Endothelial cell of umbilical vein (primary cell): ENCODE measurements around the gene ARL3. TPM values are rescaled to one million over a fixed set of nuclear protein-coding genes. Genes with fewer than 3 reads are reported as not detected.

Source experiments
- BruUV-seq: library from RNA; stranded (reverse); fragments of 400-500 nt; replicated peaks from 2 replicates; lab custom pipeline; 2021; lab: Mats Ljungman, UMichigan
- CTCF ChIA-PET: fragments of 300-600, 350-600 bp; sonication (Branson Sonifier 250); formaldehyde crosslinking; loops from one replicate; lab custom pipeline; 2021; ENCODE audit warnings: antibody characterized with exemption, inconsistent platforms; lab: Charles Lee
- POLR2A ChIA-PET: fragments of 300-600, 350-600 bp; sonication (Branson Sonifier 250); formaldehyde crosslinking; loops from one replicate; lab custom pipeline; 2021; ENCODE audit warnings: antibody characterized with exemption, inconsistent platforms; lab: Charles Lee
- DNase-seq: peaks from one replicate; pipeline ENCODE4 v3.0.0-alpha.2; 2011; ENCODE audit warnings: low read depth, low spot score
- FAIRE-seq: peaks from 2 replicates; lab custom pipeline; 2011; peaks lifted over from hg19 to GRCh38; lab: Jason Lieb, UNC
- H2AFZ ChIP-seq: 2 replicates; pipeline ENCODE4 v1.6.0; 2012; ENCODE audit warnings: low read depth, low read length, control low read depth, inconsistent platforms
- H3K27ac ChIP-seq: 2 replicates; pipeline ENCODE4 v1.5.1; 2011; ENCODE audit warnings: low read depth, mild to moderate bottlenecking, control low read depth, low read length, moderate library complexity; ENCODE audit not compliant: insufficient read depth
- H3K27me3 ChIP-seq, 2 experiments: 2 replicates each; pipeline versions ENCODE4 v1.6.0 to v1.6.1; 2011; ENCODE audit warnings: low read length in 2 of 2, mixed read lengths in 1 of 2; ENCODE audit not compliant: control insufficient read depth in 2 of 2, insufficient read depth in 2 of 2
- H3K36me3 ChIP-seq, 2 experiments: 2 replicates in 1 of 2; 3 replicates in 1 of 2; pipeline ENCODE4 v1.5.1; 2011; ENCODE audit warnings: low read length in 2 of 2, mild to moderate bottlenecking in 1 of 2, moderate library complexity in 1 of 2; ENCODE audit not compliant: control insufficient read depth in 2 of 2, insufficient read depth in 2 of 2; ENCODE audit errors: extremely low read depth in 1 of 2
- H3K4me1 ChIP-seq: 3 replicates; pipeline ENCODE4 v1.5.1; 2011; ENCODE audit warnings: mild to moderate bottlenecking, low read length; ENCODE audit not compliant: control insufficient read depth, insufficient read depth; ENCODE audit errors: extremely low read depth
- H3K4me2 ChIP-seq: 2 replicates; pipeline ENCODE4 v1.6.1; 2011; ENCODE audit warnings: low read length, control low read depth, mixed read lengths; ENCODE audit not compliant: insufficient read depth
- H3K4me3 ChIP-seq, 3 experiments: fragments of 200-600 bp in 1 of 3; sonication (generic), shearing (Covaris generic) in 1 of 3; replicated peaks in 1 of 3; 2 replicates each; pipeline ENCODE4 v1.5.1; 2011 to 2016; ENCODE audit warnings: control low read depth in 3 of 3, low read length in 3 of 3, mild to moderate bottlenecking in 2 of 3, inconsistent platforms in 1 of 3, low read depth in 1 of 3, moderate library complexity in 1 of 3; ENCODE audit not compliant: insufficient read depth in 1 of 3
- H3K79me2 ChIP-seq: 2 replicates; pipeline ENCODE4 v1.6.0; 2012; ENCODE audit warnings: low read length, inconsistent platforms; ENCODE audit not compliant: control insufficient read depth, insufficient read depth
- H3K9ac ChIP-seq: replicated peaks from 2 replicates; pipeline ENCODE3; 2011; ENCODE audit warnings: low read length, control low read depth; ENCODE audit not compliant: insufficient read depth; ENCODE audit errors: extremely low read depth
- H3K9me1 ChIP-seq: replicated peaks from 3 replicates; pipeline ENCODE4 v1.6.0; 2011; ENCODE audit warnings: mild to moderate bottlenecking, low read length; ENCODE audit not compliant: control insufficient read depth, insufficient read depth; ENCODE audit errors: extremely low read depth
- H3K9me3 ChIP-seq: replicated peaks from 2 replicates; pipeline ENCODE4 v1.5.1; 2012; ENCODE audit warnings: low read length, inconsistent platforms; ENCODE audit not compliant: control insufficient read depth, insufficient read depth
- H4K20me1 ChIP-seq: replicated peaks from 2 replicates; pipeline ENCODE3; 2011; ENCODE audit warnings: mild to moderate bottlenecking, low read length; ENCODE audit not compliant: control insufficient read depth, insufficient read depth; ENCODE audit errors: extremely low read depth
- EZH2 ChIP-seq: IDR thresholded peaks from 2 replicates; pipeline ENCODE4 v1.6.1; 2012; ENCODE audit warnings: borderline replicate concordance, low read depth, mild to moderate bottlenecking, moderate library complexity, low read length, inconsistent platforms; ENCODE audit not compliant: severe bottlenecking
- GATA2 ChIP-seq: IDR thresholded peaks from 2 replicates; pipeline ENCODE4 v1.7.0; 2011; ENCODE audit warnings: low read depth, mild to moderate bottlenecking, moderate library complexity, mixed read lengths, low read length; ENCODE audit not compliant: insufficient read length, insufficient read depth
- MAX ChIP-seq: IDR thresholded peaks from 2 replicates; pipeline ENCODE4 v1.6.1; 2011; ENCODE audit not compliant: insufficient read depth, insufficient read length
- MYC ChIP-seq: IDR thresholded peaks from one replicate; pipeline ENCODE4 v1.6.1; 2011; ENCODE audit warnings: mild to moderate bottlenecking, low read depth, low read length
- POLR2A ChIP-seq: IDR thresholded peaks from 2 replicates; pipeline ENCODE4 v1.6.1; 2012; ENCODE audit warnings: low read depth, mild to moderate bottlenecking, control low read depth, low read length
- POLR2AphosphoS5 ChIP-seq: IDR thresholded peaks from 2 replicates; pipeline ENCODE4 v1.6.1; 2012; ENCODE audit warnings: low read depth, mild to moderate bottlenecking, control low read depth, low read length, moderate library complexity; ENCODE audit not compliant: insufficient read depth
- dilution Hi-C: fragments of 300-500 bp; cut with MboI; formaldehyde crosslinking; loops from one replicate; pipeline ENCODE4 v1.15.0; 2019; ENCODE audit warnings: low sequenced_read_pairs; ENCODE audit not compliant: extremely low pct_ligation_motif_present
- intact Hi-C: fragments of 100-400 bp; cut with micrococcal nuclease; formaldehyde crosslinking; loops from one replicate; pipeline ENCODE4 v1.10.0; 2022
- polyA plus RNA-seq, 4 experiments: library from polyadenylated mRNA; depleted of rRNA in 3 of 4; stranded (reverse) in 3 of 4; unstranded in 1 of 4; fragments of >200 nt; gene quantifications; 2 replicates each; pipeline versions ENCODE4 v1.2.1 to v1.2.3, GENCODE V29; 2011 to 2012; ENCODE audit warnings: missing spikeins in 1 of 4
- total RNA-seq: library from RNA; stranded (reverse); gene quantifications from 2 replicates; pipeline ENCODE4 v1.2.3, GENCODE V29; 2021
- TF ChIP-seq, protein P1 (sequence below), 2 donors: IDR thresholded peaks; 1 replicate in 1 of 2; 2 replicates in 1 of 2; pipeline ENCODE4 v1.5.1; 2011; ENCODE audit warnings: low read length in 2 of 2, mild to moderate bottlenecking in 2 of 2, moderate library complexity in 2 of 2, control low read depth in 1 of 2, inconsistent platforms in 1 of 2, low read depth in 1 of 2; ENCODE audit not compliant: insufficient read depth in 1 of 2; ENCODE audit errors: extremely low read depth in 1 of 2

Gene ARL3
- total and polyA plus RNA-seq, 2 donors (not counting 3 experiments of a cell fraction or from before 2014, with no cell fraction given) = 6.6 to 11.0 TPM

DNA sequence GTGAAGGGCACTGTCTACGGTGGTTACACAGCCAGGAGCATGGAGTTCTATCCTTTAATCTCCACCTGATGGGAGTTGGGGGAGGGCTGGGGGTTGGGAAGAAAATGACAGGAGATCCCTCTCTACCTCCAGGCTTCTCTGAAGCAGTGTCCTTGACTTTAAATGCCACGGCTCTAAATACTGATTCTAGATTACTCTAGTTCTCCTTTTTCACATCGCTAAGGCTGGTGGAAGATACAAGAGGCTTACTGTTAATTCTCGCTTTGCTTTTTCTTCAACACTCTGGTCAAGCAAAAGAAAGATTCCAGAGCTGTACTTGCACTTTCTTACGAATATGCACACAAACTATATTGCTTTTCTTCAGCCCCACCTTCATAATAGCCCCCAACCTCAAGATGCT lies 30.5 kb downstream of the ARL3 start:
- no peak overlapping the region for H3K27ac ChIP-seq
- no peaks in the 10 kb centered on the region for H3K4me1 ChIP-seq
- H3K9ac ChIP-seq = no peak overlapping the region
- H2AFZ ChIP-seq = no peak overlapping the region
- no peak overlapping the region for H3K4me2 ChIP-seq
- no TSS peak for BruUV-seq
- H3K36me3 ChIP-seq = peaks cover 0 to 5% of the 10 kb centered on the region in 2 experiments
- H4K20me1 ChIP-seq = no peaks in the 10 kb centered on the region
- ChIA-PET POLR2A (no interaction called here), CTCF (interaction anchor here (1.1 kb wide), 1 partner anchor 9 kb away, joined by 3 read pairs; no protein-coding TSS in a partner anchor)
- no peak for FAIRE-seq
- H3K27me3 ChIP-seq = no peaks in the 10 kb centered on the region
- intact Hi-C loops (no loop called here), dilution Hi-C loops (no loop called here)
- H3K79me2 ChIP-seq = no peaks in the 10 kb centered on the region
- no peaks in the 10 kb centered on the region for H3K9me1 ChIP-seq
- no peak overlapping the region for H3K4me3 ChIP-seq
- H3K9me3 ChIP-seq = no peaks in the 10 kb centered on the region
- no peak for TF ChIP-seq MYC
- TF ChIP-seq POLR2A = no peak
- no peak for TF ChIP-seq POLR2AphosphoS5
- no peak for TF ChIP-seq GATA2
- TF ChIP-seq MAX = no peak
- TF ChIP-seq, protein P1, sequence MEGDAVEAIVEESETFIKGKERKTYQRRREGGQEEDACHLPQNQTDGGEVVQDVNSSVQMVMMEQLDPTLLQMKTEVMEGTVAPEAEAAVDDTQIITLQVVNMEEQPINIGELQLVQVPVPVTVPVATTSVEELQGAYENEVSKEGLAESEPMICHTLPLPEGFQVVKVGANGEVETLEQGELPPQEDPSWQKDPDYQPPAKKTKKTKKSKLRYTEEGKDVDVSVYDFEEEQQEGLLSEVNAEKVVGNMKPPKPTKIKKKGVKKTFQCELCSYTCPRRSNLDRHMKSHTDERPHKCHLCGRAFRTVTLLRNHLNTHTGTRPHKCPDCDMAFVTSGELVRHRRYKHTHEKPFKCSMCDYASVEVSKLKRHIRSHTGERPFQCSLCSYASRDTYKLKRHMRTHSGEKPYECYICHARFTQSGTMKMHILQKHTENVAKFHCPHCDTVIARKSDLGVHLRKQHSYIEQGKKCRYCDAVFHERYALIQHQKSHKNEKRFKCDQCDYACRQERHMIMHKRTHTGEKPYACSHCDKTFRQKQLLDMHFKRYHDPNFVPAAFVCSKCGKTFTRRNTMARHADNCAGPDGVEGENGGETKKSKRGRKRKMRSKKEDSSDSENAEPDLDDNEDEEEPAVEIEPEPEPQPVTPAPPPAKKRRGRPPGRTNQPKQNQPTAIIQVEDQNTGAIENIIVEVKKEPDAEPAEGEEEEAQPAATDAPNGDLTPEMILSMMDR (IDR thresholded peaks at IDR 0.05; ENCODE audit: extremely low read depth in 1 of 2, insufficient read depth in 1 of 2, low read depth in 1 of 2, low read length in 2 of 2) = no peak
- TF ChIP-seq EZH2 = no peak
- DNase-seq = no peak
